IMR-90 (cell line): ENCODE data around the gene ERBB4. TPM values are rescaled to one million over a fixed set of nuclear protein-coding genes. Genes with fewer than 3 reads are reported as not detected.

Experiments
- ATAC-seq: fragments of 200-7000 bp; cut with Tn5 transposase; 2 replicates; pipeline ENCODE4 v1.9.1; 2020; ENCODE audit warnings: low read depth, mild to moderate bottlenecking, moderate library complexity
- BruUV-seq: library from RNA; stranded (reverse); fragments of 400-500 nt; replicated peaks from 2 replicates; lab custom pipeline; 2021; lab: Mats Ljungman, UMichigan
- CTCF ChIA-PET: fragments of 300-600 bp; formaldehyde crosslinking; extraction: SDS; loops from one replicate; lab custom pipeline; 2021; ENCODE audit warnings: antibody characterized with exemption; lab: Yijun Ruan, JAX
- POLR2A ChIA-PET: fragments of 300-600 bp; sonication (Branson Sonifier 250); formaldehyde crosslinking; loops from one replicate; lab custom pipeline; 2022; ENCODE audit warnings: antibody characterized with exemption; ENCODE audit not compliant: unreplicated experiment; lab: Charles Lee
- DNase-seq: peaks from one replicate; pipeline ENCODE4 v3.0.0; 2013
- H2AFZ ChIP-seq: replicated peaks from 2 replicates; pipeline ENCODE3; 2013; ENCODE audit warnings: low read length, mild to moderate bottlenecking; ENCODE audit not compliant: poor library complexity
- H2AK5ac ChIP-seq: 2 replicates; pipeline ENCODE4 v1.6.1; 2013; ENCODE audit warnings: low read depth, low read length, inconsistent platforms
- H2AK9ac ChIP-seq: replicated peaks from 2 replicates; pipeline ENCODE3; 2013; ENCODE audit warnings: mild to moderate bottlenecking, low read depth, low read length, moderate library complexity; ENCODE audit not compliant: poor library complexity
- H2BK120ac ChIP-seq: 2 replicates; pipeline ENCODE4 v1.6.1; 2013; ENCODE audit warnings: low read depth, low read length, inconsistent platforms
- H2BK15ac ChIP-seq: 3 replicates; pipeline ENCODE4 v1.6.1; 2013; ENCODE audit warnings: low read depth, low read length, inconsistent platforms
- H2BK20ac ChIP-seq: 2 replicates; pipeline ENCODE4 v1.6.1; 2013; ENCODE audit warnings: low read depth, mild to moderate bottlenecking, inconsistent platforms, low read length, moderate library complexity
- H2BK5ac ChIP-seq: 2 replicates; pipeline ENCODE4 v1.6.1; 2013; ENCODE audit warnings: mild to moderate bottlenecking, low read depth, low read length, inconsistent platforms; ENCODE audit not compliant: poor library complexity, severe bottlenecking
- H3K14ac ChIP-seq: replicated peaks from 2 replicates; pipeline ENCODE4 v1.6.1; 2013; ENCODE audit warnings: low read depth, low read length, inconsistent platforms
- H3K18ac ChIP-seq: 2 replicates; pipeline ENCODE4 v1.6.1; 2013; ENCODE audit warnings: low read depth, low read length, control low read depth
- H3K23ac ChIP-seq: 2 replicates; pipeline ENCODE4 v1.6.1; 2013; ENCODE audit warnings: low read depth, low read length, inconsistent platforms
- H3K27ac ChIP-seq: 2 replicates; pipeline ENCODE4 v1.5.1; 2013; ENCODE audit warnings: mild to moderate bottlenecking, control low read depth, low read length; ENCODE audit not compliant: insufficient read depth
- H3K27me3 ChIP-seq: 2 replicates; pipeline ENCODE4 v1.6.1; 2013; ENCODE audit warnings: low read length; ENCODE audit not compliant: control insufficient read depth, insufficient read depth
- H3K36me3 ChIP-seq: 2 replicates; pipeline ENCODE4 v1.6.1; 2013; ENCODE audit warnings: low read length, mixed read lengths; ENCODE audit not compliant: control insufficient read depth, insufficient read depth
- H3K4ac ChIP-seq: 2 replicates; pipeline ENCODE4 v1.6.1; 2013; ENCODE audit warnings: low read depth, low read length, inconsistent platforms
- H3K4me1 ChIP-seq: 2 replicates; pipeline ENCODE4 v1.6.1; 2013; ENCODE audit warnings: low read length, mixed read lengths; ENCODE audit not compliant: control insufficient read depth, insufficient read depth
- H3K4me2 ChIP-seq: 2 replicates; pipeline ENCODE4 v1.6.1; 2013; ENCODE audit warnings: low read depth, mild to moderate bottlenecking, control low read depth, low read length, moderate library complexity
- H3K4me3 ChIP-seq: 2 replicates; pipeline ENCODE4 v1.5.1; 2013; ENCODE audit warnings: low read depth, mild to moderate bottlenecking, control low read depth, low read length, moderate library complexity; ENCODE audit not compliant: insufficient read depth
- H3K56ac ChIP-seq: 2 replicates; pipeline ENCODE4 v1.6.1; 2013; ENCODE audit warnings: low read length, inconsistent platforms; ENCODE audit not compliant: insufficient read depth; ENCODE audit errors: extremely low read depth
- H3K79me1 ChIP-seq, 2 experiments: 2 replicates each; pipeline ENCODE4 v1.6.1; 2013; ENCODE audit warnings: low read length in 2 of 2, inconsistent platforms in 1 of 2, low read depth in 1 of 2
- H3K9ac ChIP-seq: 2 replicates; pipeline ENCODE4 v1.6.1; 2013; ENCODE audit warnings: low read depth, low read length, control low read depth
- H3K9me1 ChIP-seq: 2 replicates; pipeline ENCODE4 v1.6.1; 2013; ENCODE audit warnings: low read length, inconsistent platforms; ENCODE audit not compliant: insufficient read depth
- H3K9me3 ChIP-seq: 2 replicates; pipeline ENCODE4 v1.6.1; 2013; ENCODE audit warnings: low read length; ENCODE audit not compliant: control insufficient read depth, insufficient read depth
- H4K20me1 ChIP-seq: 2 replicates; pipeline ENCODE4 v1.6.1; 2013; ENCODE audit warnings: low read length, inconsistent platforms; ENCODE audit not compliant: insufficient read depth
- H4K5ac ChIP-seq: 2 replicates; pipeline ENCODE4 v1.6.1; 2013; ENCODE audit warnings: mild to moderate bottlenecking, low read depth, low read length, control low read depth
- H4K8ac ChIP-seq, 2 experiments: 2 replicates each; pipeline ENCODE4 v1.6.1; 2013; ENCODE audit warnings: low read depth in 2 of 2, low read length in 2 of 2, control low read depth in 1 of 2, inconsistent platforms in 1 of 2
- H4K91ac ChIP-seq: 2 replicates; pipeline ENCODE4 v1.6.1; 2013; ENCODE audit warnings: low read depth, low read length, inconsistent platforms; ENCODE audit not compliant: insufficient read depth
- BHLHE40 ChIP-seq: fragments of 150-350 bp; IDR thresholded peaks from 2 replicates; pipeline ENCODE4 v1.6.1; 2016; ENCODE audit warnings: mild to moderate bottlenecking, low read depth, low read length
- CEBPB ChIP-seq: IDR thresholded peaks from 2 replicates; pipeline ENCODE4 v1.6.1; 2012; ENCODE audit warnings: low read depth, low read length, improper control_type of control experiment
- CHD1 ChIP-seq: IDR thresholded peaks from 2 replicates; pipeline ENCODE4 v1.6.1; 2012; ENCODE audit warnings: low read depth, low read length, improper control_type of control experiment
- FOS ChIP-seq: fragments of 150-350 bp; IDR thresholded peaks from 2 replicates; pipeline ENCODE4 v1.6.1; 2016; ENCODE audit warnings: low read depth, low read length
- MAFK ChIP-seq: IDR thresholded peaks from 2 replicates; pipeline ENCODE4 v1.6.1; 2012; ENCODE audit warnings: low read depth, low read length, improper control_type of control experiment
- MAZ ChIP-seq: IDR thresholded peaks from 2 replicates; pipeline ENCODE4 v1.6.1; 2012; ENCODE audit warnings: low read depth, mild to moderate bottlenecking, low read length, improper control_type of control experiment, moderate library complexity, borderline replicate concordance
- MXI1 ChIP-seq: IDR thresholded peaks from 2 replicates; pipeline ENCODE4 v1.6.1; 2012; ENCODE audit warnings: low read depth, mild to moderate bottlenecking, low read length, moderate library complexity, borderline replicate concordance
- POLR2A ChIP-seq: IDR thresholded peaks from 2 replicates; pipeline ENCODE4 v1.6.1; 2012; ENCODE audit warnings: mild to moderate bottlenecking, low read depth, low read length
- RAD21 ChIP-seq: IDR thresholded peaks from 2 replicates; pipeline ENCODE4 v1.6.1; 2012; ENCODE audit warnings: low read length, improper control_type of control experiment
- RCOR1 ChIP-seq: IDR thresholded peaks from 2 replicates; pipeline ENCODE4 v1.6.1; 2012; ENCODE audit warnings: mild to moderate bottlenecking, low read length, improper control_type of control experiment; ENCODE audit not compliant: insufficient replicate concordance
- RFX5 ChIP-seq: IDR thresholded peaks from 2 replicates; pipeline ENCODE4 v1.8.0; 2012; ENCODE audit warnings: low read depth, mild to moderate bottlenecking, low read length, moderate library complexity
- SMC3 ChIP-seq: fragments of 150-350 bp; IDR thresholded peaks from 2 replicates; pipeline ENCODE4 v1.6.1; 2016; ENCODE audit warnings: low read depth, mild to moderate bottlenecking, antibody characterized with exemption, low read length, moderate library complexity
- WGBS, 2 experiments: methylation state at CpG; one replicate each; pipeline versions ENCODE4 v1.1.5 to v1.1.7; 2013; ENCODE audit warnings: missing lambda C conversion rate in 2 of 2; ENCODE audit not compliant: insufficient read length in 1 of 2; ENCODE audit errors: extremely low coverage in 2 of 2; 5-methylcytosine and 5-hydroxymethylcytosine counted together
- dilution Hi-C: fragments of 300-500 bp; cut with HindIII; formaldehyde crosslinking; loops from one replicate; pipeline ENCODE4 v1.14.3; 2018; ENCODE audit warnings: low sequenced_read_pairs; ENCODE audit not compliant: unreplicated experiment
- in situ Hi-C: fragments of 300-500 bp; cut with MboI; formaldehyde crosslinking; loops from 3 replicates; pipeline ENCODE4 v1.14.3; 2019; ENCODE audit warnings: low sequenced_read_pairs, inconsistent platforms, mixed read lengths
- intact Hi-C: fragments of 100-400 bp; cut with micrococcal nuclease; formaldehyde crosslinking; loops from 2 replicates; pipeline ENCODE4 v1.10.0; 2022
- polyA plus RNA-seq, 3 experiments: library from polyadenylated mRNA; depleted of rRNA; stranded (reverse); fragments of >200 nt; gene quantifications; 2 replicates each; pipeline ENCODE4 v1.2.3, GENCODE V29; 2012; ENCODE audit warnings: low replicate concordance in 1 of 3
- total RNA-seq: library from RNA; depleted of rRNA; stranded (reverse); fragments of >200 nt; gene quantifications from 2 replicates; pipeline ENCODE4 v1.2.3, GENCODE V29; 2012
- TF ChIP-seq, protein P1 (sequence below): conservative IDR thresholded peaks from 2 replicates; pipeline ENCODE4 v1.5.1; 2012; ENCODE audit warnings: mild to moderate bottlenecking, low read depth, low read length, improper control_type of control experiment
- TF ChIP-seq, protein P2 (sequence below): fragments of 150-350 bp; IDR thresholded peaks from 2 replicates; pipeline ENCODE4 v1.6.1; 2016; ENCODE audit warnings: low read depth, mild to moderate bottlenecking, low read length, moderate library complexity, borderline replicate concordance
- TF ChIP-seq, protein P3 (sequence below): fragments of 150-350 bp; IDR thresholded peaks from 2 replicates; pipeline ENCODE4 v1.6.1; 2017; ENCODE audit warnings: mild to moderate bottlenecking, antibody characterized with exemption, low read length, low read depth

The ERBB4 gene
- total and polyA plus RNA-seq, 2 of the 4 experiments (the other 2 are of a cell fraction) = not detected

DNA sequence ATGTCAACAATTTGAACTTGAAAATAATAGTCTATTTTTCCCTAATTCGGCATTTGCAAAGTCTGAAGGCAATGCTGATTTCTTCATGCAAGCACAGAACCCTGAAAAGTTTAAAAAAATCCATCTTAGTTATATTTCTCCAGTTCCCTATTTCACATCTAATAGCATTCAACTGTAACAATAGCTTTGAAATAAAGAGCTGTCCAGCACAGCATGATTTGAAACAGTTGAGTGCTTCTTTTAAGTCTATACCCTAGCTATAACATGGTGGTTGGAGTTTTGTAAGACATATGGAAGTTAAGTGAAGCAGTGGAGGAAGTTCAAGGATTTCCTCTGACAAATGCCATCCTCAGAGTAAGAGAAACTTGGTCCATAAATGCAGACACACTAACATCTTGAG is 691.9 kb downstream of the ERBB4 start:
- Histone ChIP-seq H4K91ac (no peak overlapping the region), H4K5ac (no peak overlapping the region), H2AK5ac (no peak overlapping the region), H3K27me3 (no peaks in the 10 kb centered on the region), H2AFZ (no peak overlapping the region), H3K9ac (no peak overlapping the region), H2BK20ac (no peak overlapping the region), H3K79me1 (no peaks in the 10 kb centered on the region), H3K9me3 (no peaks in the 10 kb centered on the region), H2BK15ac (no peak overlapping the region), H3K23ac (no peak overlapping the region), H3K4me2 (no peak overlapping the region), H3K9me1 (no peaks in the 10 kb centered on the region), H3K4me1 (no peaks in the 10 kb centered on the region), H4K8ac (no peak overlapping the region), H2BK120ac (no peak overlapping the region), H4K20me1 (no peaks in the 10 kb centered on the region), H3K56ac (no peak overlapping the region), H3K27ac (no peak overlapping the region), H3K14ac (no peak overlapping the region), H3K4me3 (no peak overlapping the region), H3K36me3 (no peaks in the 10 kb centered on the region), H2AK9ac (no peak overlapping the region), H3K18ac (no peak overlapping the region), H3K4ac (no peak overlapping the region), H2BK5ac (no peak overlapping the region)
- no peak for DNase-seq
- TF ChIP-seq POLR2A (no peak), MAZ (no peak), FOS (no peak), RFX5 (no peak), CHD1 (no peak), CEBPB (no peak), RCOR1 (no peak), MXI1 (no peak), RAD21 (no peak), SMC3 (no peak), BHLHE40 (no peak), MAFK (no peak)
- TF ChIP-seq, protein P1, sequence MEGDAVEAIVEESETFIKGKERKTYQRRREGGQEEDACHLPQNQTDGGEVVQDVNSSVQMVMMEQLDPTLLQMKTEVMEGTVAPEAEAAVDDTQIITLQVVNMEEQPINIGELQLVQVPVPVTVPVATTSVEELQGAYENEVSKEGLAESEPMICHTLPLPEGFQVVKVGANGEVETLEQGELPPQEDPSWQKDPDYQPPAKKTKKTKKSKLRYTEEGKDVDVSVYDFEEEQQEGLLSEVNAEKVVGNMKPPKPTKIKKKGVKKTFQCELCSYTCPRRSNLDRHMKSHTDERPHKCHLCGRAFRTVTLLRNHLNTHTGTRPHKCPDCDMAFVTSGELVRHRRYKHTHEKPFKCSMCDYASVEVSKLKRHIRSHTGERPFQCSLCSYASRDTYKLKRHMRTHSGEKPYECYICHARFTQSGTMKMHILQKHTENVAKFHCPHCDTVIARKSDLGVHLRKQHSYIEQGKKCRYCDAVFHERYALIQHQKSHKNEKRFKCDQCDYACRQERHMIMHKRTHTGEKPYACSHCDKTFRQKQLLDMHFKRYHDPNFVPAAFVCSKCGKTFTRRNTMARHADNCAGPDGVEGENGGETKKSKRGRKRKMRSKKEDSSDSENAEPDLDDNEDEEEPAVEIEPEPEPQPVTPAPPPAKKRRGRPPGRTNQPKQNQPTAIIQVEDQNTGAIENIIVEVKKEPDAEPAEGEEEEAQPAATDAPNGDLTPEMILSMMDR = no peak
- TF ChIP-seq, protein P2, sequence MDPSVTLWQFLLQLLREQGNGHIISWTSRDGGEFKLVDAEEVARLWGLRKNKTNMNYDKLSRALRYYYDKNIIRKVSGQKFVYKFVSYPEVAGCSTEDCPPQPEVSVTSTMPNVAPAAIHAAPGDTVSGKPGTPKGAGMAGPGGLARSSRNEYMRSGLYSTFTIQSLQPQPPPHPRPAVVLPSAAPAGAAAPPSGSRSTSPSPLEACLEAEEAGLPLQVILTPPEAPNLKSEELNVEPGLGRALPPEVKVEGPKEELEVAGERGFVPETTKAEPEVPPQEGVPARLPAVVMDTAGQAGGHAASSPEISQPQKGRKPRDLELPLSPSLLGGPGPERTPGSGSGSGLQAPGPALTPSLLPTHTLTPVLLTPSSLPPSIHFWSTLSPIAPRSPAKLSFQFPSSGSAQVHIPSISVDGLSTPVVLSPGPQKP = no peak
- TF ChIP-seq, protein P3, sequence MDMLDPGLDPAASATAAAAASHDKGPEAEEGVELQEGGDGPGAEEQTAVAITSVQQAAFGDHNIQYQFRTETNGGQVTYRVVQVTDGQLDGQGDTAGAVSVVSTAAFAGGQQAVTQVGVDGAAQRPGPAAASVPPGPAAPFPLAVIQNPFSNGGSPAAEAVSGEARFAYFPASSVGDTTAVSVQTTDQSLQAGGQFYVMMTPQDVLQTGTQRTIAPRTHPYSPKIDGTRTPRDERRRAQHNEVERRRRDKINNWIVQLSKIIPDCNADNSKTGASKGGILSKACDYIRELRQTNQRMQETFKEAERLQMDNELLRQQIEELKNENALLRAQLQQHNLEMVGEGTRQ = no peak
- BruUV-seq = no TSS peak
- POLR2A ChIA-PET = no interaction called here
- no peak for ATAC-seq
- dilution Hi-C loops = no loop called here
- CTCF ChIA-PET = no interaction called here
- in situ Hi-C loops = no loop called here
- intact Hi-C loops = no loop called here
- 20% methylated on average over 1 of the region's 1 CpG; no CpG with 5 or more reads in 1 of the 2 experiments for WGBS, 2 experiments
